SU-DHL-6 (cell line): Measurements from ENCODE around the gene DHRS13.
A peak's percentile ranks its signal among the peaks of the same experiment; 100 is the strongest.

Experiments
- H2AFZ ChIP-seq: fragments of 200-600 bp; sonication (generic); 2 replicates; pipeline ENCODE4 v1.6.1; 2014; ENCODE audit warnings: low read depth, mild to moderate bottlenecking, moderate library complexity, mixed read lengths, antibody characterized with exemption, low read length; ENCODE audit not compliant: severe bottlenecking
- H3F3A ChIP-seq: fragments of 200-600 bp; shearing (Covaris generic); 2 replicates; pipeline ENCODE4 v1.6.0; 2016; ENCODE audit warnings: antibody characterized with exemption, mild to moderate bottlenecking; ENCODE audit not compliant: insufficient read depth
- H3K27ac ChIP-seq: fragments of 200-600 bp; sonication (generic); 2 replicates; pipeline ENCODE4 v1.5.1; 2016; ENCODE audit warnings: low read depth, mild to moderate bottlenecking, low read length, moderate library complexity, mixed read lengths
- H3K27me3 ChIP-seq: fragments of 200-600 bp; sonication (generic), shearing (Covaris generic); 2 replicates; pipeline ENCODE4 v1.6.0; 2014; ENCODE audit warnings: mild to moderate bottlenecking, low read length
- H3K36me3 ChIP-seq: fragments of 200-600 bp; sonication (generic); 2 replicates; pipeline ENCODE4 v1.6.1; 2014; ENCODE audit warnings: mild to moderate bottlenecking, low read length, mixed read lengths
- H3K4me2 ChIP-seq: fragments of 300-600, 200-600 bp; shearing (Covaris generic), sonication (generic); 2 replicates; pipeline ENCODE4 v1.6.0; 2014; ENCODE audit warnings: low read length, low read depth, mild to moderate bottlenecking; ENCODE audit not compliant: poor library complexity, severe bottlenecking
- H3K4me3 ChIP-seq: fragments of 200-600 bp; sonication (generic); 2 replicates; pipeline ENCODE4 v1.5.1; 2014; ENCODE audit warnings: antibody characterized with exemption, low read length, mild to moderate bottlenecking, mixed read lengths; ENCODE audit not compliant: insufficient read depth, poor library complexity, severe bottlenecking
- H3K79me2 ChIP-seq: fragments of 200-600 bp; sonication (generic); 2 replicates; pipeline ENCODE4 v1.6.1; 2014; ENCODE audit warnings: mild to moderate bottlenecking, low read length, moderate library complexity; ENCODE audit not compliant: insufficient read depth
- H3K9ac ChIP-seq: fragments of 200-600 bp; sonication (generic); 2 replicates; pipeline ENCODE4 v1.7.0; 2014; ENCODE audit warnings: mild to moderate bottlenecking, low read length
- H3K9me2 ChIP-seq: fragments of 200-600 bp; sonication (generic); replicated peaks from 2 replicates; pipeline ENCODE4 v1.6.1; 2014; ENCODE audit warnings: low read length; ENCODE audit not compliant: insufficient read depth
- H3K9me3 ChIP-seq: fragments of 200-600 bp; sonication (generic); 2 replicates; pipeline ENCODE4 v1.6.1; 2014; ENCODE audit warnings: low read length, mixed read lengths; ENCODE audit not compliant: insufficient read depth
- H4K20me1 ChIP-seq: fragments of 200-600 bp; sonication (generic); 2 replicates; pipeline ENCODE4 v1.6.1; 2014; ENCODE audit warnings: low read depth, mild to moderate bottlenecking, antibody characterized with exemption, low read length, moderate library complexity, mixed read lengths
- EZH2phosphoT487 ChIP-seq: fragments of 200-600 bp; sonication (generic), shearing (Covaris generic); conservative IDR thresholded peaks from 2 replicates; pipeline ENCODE4 v1.6.1; 2018; ENCODE audit warnings: mild to moderate bottlenecking, antibody characterized with exemption, low read length, moderate library complexity, mixed read lengths
- TF ChIP-seq, protein P1 (sequence below): fragments of 200-600 bp; sonication (generic); IDR thresholded peaks from one replicate; pipeline ENCODE4 v1.5.1; 2017; ENCODE audit warnings: antibody characterized with exemption, mild to moderate bottlenecking, low read length, moderate library complexity; ENCODE audit not compliant: insufficient read depth, poor library complexity, severe bottlenecking

Gene DHRS13, protein sequence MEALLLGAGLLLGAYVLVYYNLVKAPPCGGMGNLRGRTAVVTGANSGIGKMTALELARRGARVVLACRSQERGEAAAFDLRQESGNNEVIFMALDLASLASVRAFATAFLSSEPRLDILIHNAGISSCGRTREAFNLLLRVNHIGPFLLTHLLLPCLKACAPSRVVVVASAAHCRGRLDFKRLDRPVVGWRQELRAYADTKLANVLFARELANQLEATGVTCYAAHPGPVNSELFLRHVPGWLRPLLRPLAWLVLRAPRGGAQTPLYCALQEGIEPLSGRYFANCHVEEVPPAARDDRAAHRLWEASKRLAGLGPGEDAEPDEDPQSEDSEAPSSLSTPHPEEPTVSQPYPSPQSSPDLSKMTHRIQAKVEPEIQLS

DNA sequence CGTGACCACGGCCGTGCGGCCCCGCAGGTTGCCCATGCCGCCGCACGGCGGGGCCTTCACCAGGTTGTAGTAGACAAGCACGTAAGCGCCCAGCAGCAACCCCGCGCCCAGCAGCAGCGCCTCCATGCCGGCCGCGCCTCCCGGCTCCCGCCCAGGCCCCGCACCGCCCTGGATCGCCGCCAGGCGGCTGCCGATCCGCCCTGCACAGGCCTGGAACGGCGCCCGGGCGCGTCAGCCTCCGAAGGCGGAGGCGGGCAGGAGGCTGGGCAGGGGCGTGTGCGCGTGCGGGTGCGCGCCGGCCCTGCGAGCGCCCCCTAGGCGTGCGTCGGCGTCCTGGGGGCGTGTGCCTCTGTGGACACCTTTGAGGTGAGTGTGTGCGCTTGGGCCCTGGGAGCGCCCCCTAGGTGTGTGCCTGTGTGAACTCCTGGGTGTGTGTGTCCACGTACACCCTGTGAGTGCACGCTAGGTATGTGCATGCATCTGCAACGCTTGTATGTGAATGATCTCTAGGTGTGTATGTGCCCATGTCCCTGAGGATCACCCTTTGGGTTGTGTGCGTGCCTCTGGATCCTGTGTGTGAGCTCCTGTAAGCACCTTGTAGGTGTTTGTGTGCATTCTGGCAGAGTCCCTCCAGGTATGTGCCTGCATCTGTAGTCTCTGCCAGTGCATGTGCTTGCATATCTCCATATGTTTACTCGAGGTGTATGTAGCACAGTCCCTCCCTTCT is at the start of gene DHRS13:
Gene DHRS13 (minus strand): TSS at position 261 of the 727 bp plus-strand sequence. CDS start 135 bp downstream, at position 126.
- peak within 1 kb of the TSS; percentile 79 for H3K27ac ChIP-seq
- TF ChIP-seq, protein P1, sequence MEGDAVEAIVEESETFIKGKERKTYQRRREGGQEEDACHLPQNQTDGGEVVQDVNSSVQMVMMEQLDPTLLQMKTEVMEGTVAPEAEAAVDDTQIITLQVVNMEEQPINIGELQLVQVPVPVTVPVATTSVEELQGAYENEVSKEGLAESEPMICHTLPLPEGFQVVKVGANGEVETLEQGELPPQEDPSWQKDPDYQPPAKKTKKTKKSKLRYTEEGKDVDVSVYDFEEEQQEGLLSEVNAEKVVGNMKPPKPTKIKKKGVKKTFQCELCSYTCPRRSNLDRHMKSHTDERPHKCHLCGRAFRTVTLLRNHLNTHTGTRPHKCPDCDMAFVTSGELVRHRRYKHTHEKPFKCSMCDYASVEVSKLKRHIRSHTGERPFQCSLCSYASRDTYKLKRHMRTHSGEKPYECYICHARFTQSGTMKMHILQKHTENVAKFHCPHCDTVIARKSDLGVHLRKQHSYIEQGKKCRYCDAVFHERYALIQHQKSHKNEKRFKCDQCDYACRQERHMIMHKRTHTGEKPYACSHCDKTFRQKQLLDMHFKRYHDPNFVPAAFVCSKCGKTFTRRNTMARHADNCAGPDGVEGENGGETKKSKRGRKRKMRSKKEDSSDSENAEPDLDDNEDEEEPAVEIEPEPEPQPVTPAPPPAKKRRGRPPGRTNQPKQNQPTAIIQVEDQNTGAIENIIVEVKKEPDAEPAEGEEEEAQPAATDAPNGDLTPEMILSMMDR: peak; percentile 98
- TF ChIP-seq EZH2phosphoT487: no peak
- H3K27me3 ChIP-seq: no peaks in the 10 kb centered on the region
- peak within 1 kb of the TSS; percentile 85 for H3K9ac ChIP-seq
- H3K4me3 ChIP-seq: peak within 1 kb of the TSS; percentile 68
- H4K20me1 ChIP-seq: no peaks in the 10 kb centered on the region
- no peaks in the 10 kb centered on the region for H3K9me3 ChIP-seq
- no peaks in the 10 kb centered on the region for H3K9me2 ChIP-seq
- peaks cover 35% of the 10 kb centered on the region for H3F3A ChIP-seq
- H2AFZ ChIP-seq: peak within 1 kb of the TSS; percentile 53
- H3K79me2 ChIP-seq: peaks cover 21% of the 10 kb centered on the region
- H3K36me3 ChIP-seq: no peaks in the 10 kb centered on the region
- peak within 1 kb of the TSS; percentile 70 for H3K4me2 ChIP-seq

DNA sequence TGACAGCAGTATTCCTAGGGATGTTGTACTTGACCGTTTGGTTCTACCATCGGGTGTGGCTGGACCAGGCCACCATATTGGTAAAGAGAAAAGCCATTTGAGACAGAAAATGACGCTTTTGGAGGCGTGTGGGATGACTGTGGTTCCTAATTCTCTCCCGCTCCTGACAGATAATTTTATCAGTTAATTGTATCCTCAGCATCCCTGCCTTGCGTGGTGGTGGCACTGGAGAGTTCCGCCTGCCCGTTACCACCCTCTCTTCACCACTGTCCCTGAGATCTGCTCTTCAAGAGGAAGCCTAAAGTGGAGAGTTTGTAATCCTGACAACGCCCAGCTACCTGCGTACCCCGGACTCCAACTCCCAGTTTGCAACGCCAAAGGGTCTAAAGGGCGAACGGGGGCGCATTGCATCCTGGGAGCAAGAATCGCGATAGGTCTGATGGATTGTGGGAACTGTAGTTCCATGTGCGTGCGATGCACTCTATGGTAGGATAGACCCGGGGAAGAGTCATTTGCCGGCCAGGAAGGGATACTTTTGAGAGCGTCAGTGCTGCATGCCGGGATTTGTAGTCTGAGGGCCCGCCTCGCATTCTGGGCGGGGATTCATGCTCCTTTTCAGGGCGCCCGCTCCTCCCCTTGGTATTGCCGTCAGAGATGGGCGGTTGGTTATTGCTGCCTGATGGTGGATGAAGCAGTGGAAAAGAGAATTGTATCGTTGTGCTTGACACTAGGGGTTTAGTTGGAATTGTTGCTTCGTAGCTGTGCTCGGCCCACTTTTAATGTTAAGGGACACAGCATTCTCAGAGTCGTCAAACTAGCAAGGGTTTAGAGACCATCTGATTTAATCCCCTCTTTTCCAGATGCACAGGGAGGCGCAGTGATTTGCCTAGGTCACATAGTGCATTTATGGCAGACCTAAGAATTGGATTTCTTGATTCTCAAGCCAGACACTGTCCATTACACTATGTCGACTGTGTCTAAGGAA is 49.4 kb upstream of the DHRS13 start:
- Histone ChIP-seq H3K36me3 (peaks cover 3% of the 10 kb centered on the region; the same call in 1 of the 2 replicates), H3K9me2 (no peaks in the 10 kb centered on the region), H4K20me1 (no peaks in the 10 kb centered on the region), H3K27me3 (no peaks in the 10 kb centered on the region), H3K9me3 (no peaks in the 10 kb centered on the region), H3K4me2 (peak overlapping the region; percentile 76), H3K27ac (peak overlapping the region; percentile 88), H3K9ac (peak overlapping the region; percentile 59), H3K79me2 (peaks cover 39% of the 10 kb centered on the region), H2AFZ (peak overlapping the region; percentile 73), H3K4me3 (peak overlapping the region; percentile 60), H3F3A (peaks cover 19% of the 10 kb centered on the region)
- TF ChIP-seq EZH2phosphoT487: no peak
- TF ChIP-seq, protein P1: no peak

DNA sequence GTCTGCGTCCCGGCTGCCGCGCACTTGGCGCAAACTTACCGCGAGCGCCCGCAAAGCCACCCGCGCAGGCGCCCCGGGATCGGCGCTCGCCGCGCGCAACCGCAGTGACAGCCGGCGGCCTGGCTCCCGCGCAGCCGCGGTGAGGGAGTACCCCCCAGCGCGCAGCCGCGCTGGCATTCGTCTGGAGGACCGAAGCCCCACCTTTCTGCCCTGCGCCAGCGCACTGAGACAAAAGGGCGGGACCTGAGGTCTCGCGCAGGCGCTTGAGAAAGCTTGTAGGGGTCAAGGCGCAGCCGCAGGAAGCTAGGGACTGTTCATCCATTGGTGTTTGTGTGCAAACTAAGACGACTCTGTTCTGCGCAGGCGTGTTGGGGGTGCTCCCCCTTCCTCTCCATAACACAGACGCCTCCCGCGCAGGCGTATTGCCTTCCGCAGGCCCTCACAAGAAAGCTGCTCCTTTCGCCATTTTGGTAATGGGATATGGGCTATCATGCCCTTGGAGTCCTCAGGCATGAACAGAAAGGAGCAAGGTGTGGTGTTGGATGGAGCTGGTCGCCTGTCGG is 48.6 kb upstream of the DHRS13 start, which contains the start of gene PHF12:
Gene PHF12 (minus strand): TSS at position 91 of the 563 bp plus-strand sequence. CDS start 558 bp downstream, outside the sequence.
- TF ChIP-seq, protein P1: no peak
- no peak for TF ChIP-seq EZH2phosphoT487
- no peaks in the 10 kb centered on the region for H3K9me3 ChIP-seq
- H4K20me1 ChIP-seq: peaks cover 2% of the 10 kb centered on the region; the same call in 1 of the 2 replicates
- H3K9me2 ChIP-seq: no peaks in the 10 kb centered on the region
- H3K4me3 ChIP-seq: peak within 1 kb of the TSS; percentile 86
- peak within 1 kb of the TSS; percentile 94 for H3K4me2 ChIP-seq
- peak within 1 kb of the TSS; percentile 6 for H2AFZ ChIP-seq
- peaks cover 47% of the 10 kb centered on the region for H3K79me2 ChIP-seq
- no peaks in the 10 kb centered on the region for H3K27me3 ChIP-seq
- H3F3A ChIP-seq: peaks cover 19% of the 10 kb centered on the region
- H3K27ac ChIP-seq: peak within 1 kb of the TSS; percentile 90
- H3K9ac ChIP-seq: peak within 1 kb of the TSS; percentile 87
- H3K36me3 ChIP-seq: peaks cover 3% of the 10 kb centered on the region; the same call in 1 of the 2 replicates
